ENCODE data around the gene CACYBP. TPM values are rescaled to one million over a fixed set of nuclear protein-coding genes. Genes with fewer than 3 reads are reported as not detected.

The CACYBP gene
- total and polyA plus RNA-seq, 2 of the 8 experiments (the other 6 are each of a cell fraction or from before 2014, with no cell fraction given): 28.3 to 247 TPM

GRCh38 chr1:175019524-175019923 lies 19.8 kb downstream of the CACYBP start (continued):
- no peak for TF ChIP-seq E2F6 (IDR thresholded peaks at IDR 0.05)
